Stimulated activated CD8-positive, alpha-beta memory T cell treated with anti-CD3 and anti-CD28 coated beads, Interleukin-4, amount 100 ng/mL, for 48 hours (primary cell): ENCODE results near the gene ATPAF1.

ENCODE experiments used
- DNase-seq: peaks from one replicate; pipeline ENCODE4 v3.0.0-alpha.2; 2020

The ATPAF1 gene

DNA sequence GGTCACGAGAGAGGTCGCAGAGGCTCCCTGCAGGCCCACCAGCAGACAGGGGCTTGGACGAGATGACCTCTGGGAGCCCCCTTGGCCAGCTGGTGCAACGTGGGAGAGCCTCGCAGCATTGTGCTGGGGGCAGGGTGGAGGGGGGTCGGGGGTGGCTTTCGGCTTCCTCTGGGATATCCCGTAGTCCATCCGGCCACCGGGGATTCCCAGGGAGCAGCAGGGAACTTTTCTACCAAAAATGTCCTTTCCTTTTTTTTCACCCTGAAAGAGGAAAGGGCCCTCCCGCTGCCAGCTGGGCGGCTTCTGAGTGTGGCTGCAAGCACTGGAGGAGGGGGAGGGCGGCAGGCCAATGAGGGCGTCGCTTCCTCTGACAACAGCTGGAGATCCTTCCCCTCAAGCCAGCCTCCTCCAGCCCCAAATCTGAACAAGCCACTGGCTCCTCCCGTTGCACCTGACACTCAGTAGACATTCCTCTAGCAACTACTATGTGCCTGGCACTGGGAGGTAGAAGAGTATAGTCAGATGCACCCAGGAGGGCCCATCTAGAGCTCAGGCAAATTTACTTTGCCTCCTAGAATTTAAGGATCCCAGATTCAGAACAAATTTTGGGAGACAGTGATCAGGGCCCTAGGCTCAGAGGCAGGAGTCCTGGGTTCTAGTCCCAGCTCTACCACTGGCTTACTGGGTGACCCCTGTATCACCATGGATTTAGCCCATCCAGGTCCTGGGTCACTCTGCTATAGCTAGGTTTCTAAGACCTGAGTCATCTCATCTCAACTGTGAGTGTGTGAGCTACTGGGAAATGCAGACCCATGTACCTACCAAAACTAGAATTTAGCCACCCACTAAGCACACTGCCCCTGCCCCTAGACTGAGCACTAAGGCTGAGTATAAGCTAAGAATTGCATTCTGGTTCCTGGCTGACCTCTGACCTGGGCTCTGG lies 54.2 kb downstream of the ATPAF1 start:
- DNase-seq = peak; percentile 50

- no peak for DNase-seq
Observed at GRCh38 chr1:46612937-46613660, 55.1 kb downstream of the ATPAF1 start.

- DNase-seq = no peak
Observed at GRCh38 chr1:46611691-46612221, 56.4 kb downstream of the ATPAF1 start.

DNA sequence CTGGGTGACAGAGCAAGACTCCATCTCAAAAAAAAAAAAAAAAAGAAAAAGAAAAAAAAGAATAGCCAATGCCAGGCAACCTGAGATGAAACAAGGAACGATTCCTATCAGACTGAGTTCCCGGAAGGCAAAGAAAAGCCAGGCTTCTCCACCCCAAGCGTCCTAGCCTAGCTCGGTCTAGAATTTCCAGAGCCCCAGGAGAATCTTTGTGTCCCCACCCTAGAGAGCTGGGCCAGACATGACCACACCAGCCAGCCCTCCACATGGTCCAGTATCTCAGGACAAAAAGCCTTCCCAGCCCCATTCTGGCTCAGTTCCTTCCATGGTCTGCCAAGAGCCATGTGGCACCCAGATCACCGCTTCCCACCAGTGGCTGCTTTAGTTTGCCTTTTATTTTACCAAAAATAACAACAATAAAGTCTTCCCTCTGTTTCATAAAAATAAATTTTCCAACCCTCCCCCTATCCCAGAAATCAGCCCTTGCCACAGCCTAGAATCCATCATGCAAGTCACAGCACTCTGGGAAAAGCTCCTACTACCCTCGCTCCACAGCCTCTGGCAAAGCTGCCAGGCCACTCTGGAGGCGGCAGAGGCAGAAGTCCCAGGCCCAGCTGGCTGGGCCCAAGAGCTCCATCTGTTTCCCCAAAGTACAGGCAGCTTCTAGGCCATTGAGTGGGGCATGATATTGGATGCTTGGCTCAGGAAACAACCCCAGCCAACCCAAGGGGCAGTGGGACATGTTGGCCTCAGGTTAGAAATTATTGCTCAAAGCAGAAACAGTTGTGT lies 60.6 kb downstream of the ATPAF1 start:
- no peak for DNase-seq

DNA sequence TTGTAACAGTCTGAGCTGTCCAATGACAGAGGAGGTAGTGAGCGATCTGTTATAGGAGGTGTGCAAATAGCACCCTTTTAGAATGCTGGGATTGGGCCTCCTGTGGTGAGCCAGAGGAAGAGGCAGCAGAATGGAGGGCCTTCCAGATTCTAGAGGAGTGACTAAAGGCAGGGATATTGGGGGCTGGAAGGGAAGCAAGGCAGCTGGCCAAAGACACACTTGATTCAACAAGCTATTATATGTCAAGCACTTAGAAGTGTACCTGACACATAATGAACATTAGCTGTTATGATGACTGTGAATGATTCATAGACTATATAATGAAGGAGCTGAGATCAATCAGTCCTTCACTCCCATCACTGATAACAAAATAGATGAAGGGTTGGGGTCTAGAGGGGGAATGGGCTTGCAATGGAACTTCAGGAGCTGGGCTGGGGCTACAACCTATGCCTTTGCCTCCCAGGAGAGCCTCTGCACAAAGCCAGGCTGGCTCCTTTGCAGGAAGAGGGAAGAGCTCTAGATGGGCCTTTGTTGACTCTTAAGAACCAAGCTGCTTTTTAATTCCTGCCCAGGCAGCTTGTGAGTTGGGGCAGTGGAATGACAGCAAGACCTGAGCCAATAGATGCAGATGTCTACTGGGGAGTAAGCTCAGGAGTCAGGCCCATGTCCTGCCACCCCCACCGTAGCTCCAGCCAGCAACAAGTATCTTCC lies 61.8 kb downstream of the ATPAF1 start:
- DNase-seq = no peak

DNA sequence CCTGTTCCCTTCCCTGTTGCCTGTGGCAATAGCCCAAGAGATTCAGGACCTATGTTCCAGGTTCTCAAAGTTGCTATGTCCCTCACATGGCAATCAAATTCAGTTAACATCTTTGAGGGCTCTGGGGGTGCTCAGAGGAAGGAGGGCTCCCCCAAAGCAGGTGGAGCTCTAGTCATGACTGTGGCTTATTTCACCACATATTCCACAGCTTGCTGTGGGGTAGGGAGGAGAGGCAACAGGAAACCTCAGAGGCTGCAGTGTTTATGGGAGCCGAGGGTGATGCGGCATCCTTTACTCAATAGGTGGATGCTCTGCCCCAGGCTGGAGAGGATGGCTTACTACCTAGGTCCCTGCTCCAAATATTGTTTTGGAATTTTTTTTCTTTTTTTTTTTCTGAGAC lies 62.9 kb downstream of the ATPAF1 start:
- DNase-seq = no peak

DNA sequence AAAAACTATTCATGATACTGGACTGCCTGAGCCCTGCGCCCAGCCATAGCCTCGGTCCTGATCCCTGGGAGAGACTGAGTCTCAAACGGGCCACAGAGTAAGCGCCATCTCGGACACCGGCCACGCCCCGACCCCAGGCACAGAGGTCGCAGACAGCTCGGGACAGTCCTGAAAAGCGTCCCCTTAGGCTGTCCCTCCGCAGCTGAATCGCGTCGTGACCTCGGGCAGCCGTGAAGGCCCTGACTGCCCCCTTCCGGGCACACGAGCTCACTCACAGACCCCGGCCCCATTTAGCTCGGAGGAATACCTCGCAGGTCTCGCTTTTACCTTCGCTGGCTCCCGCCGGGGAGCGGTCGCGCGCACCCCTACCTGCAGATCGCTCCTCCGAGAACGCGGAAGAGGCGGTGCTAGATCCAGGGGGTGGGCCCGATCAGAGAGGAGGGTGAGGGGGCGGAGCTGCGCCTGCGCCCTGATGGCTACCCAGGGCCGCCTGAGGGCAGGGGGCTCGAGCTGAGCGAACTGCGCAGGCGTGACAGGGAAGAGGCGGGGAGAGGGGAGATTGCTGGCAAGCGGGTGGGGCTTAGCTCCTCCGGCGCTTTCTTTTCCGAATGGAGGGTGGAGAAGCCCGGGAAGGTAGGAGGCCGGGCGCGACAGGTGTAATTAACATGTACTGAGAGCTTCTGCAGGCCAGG lies 64.2 kb downstream of the ATPAF1 start, which contains the start of gene MKNK1:
Gene MKNK1 (minus strand): TSS at position 411 of the 692 bp plus-strand sequence. CDS start 20,941 bp downstream, outside the sequence.
- peak; percentile 99 for DNase-seq

- DNase-seq = no peak
Observed at GRCh38 chr1:46603481-46603857, 64.7 kb downstream of the ATPAF1 start.

- DNase-seq = no peak
Observed at GRCh38 chr1:46601257-46602007, 66.7 kb downstream of the ATPAF1 start.

DNA sequence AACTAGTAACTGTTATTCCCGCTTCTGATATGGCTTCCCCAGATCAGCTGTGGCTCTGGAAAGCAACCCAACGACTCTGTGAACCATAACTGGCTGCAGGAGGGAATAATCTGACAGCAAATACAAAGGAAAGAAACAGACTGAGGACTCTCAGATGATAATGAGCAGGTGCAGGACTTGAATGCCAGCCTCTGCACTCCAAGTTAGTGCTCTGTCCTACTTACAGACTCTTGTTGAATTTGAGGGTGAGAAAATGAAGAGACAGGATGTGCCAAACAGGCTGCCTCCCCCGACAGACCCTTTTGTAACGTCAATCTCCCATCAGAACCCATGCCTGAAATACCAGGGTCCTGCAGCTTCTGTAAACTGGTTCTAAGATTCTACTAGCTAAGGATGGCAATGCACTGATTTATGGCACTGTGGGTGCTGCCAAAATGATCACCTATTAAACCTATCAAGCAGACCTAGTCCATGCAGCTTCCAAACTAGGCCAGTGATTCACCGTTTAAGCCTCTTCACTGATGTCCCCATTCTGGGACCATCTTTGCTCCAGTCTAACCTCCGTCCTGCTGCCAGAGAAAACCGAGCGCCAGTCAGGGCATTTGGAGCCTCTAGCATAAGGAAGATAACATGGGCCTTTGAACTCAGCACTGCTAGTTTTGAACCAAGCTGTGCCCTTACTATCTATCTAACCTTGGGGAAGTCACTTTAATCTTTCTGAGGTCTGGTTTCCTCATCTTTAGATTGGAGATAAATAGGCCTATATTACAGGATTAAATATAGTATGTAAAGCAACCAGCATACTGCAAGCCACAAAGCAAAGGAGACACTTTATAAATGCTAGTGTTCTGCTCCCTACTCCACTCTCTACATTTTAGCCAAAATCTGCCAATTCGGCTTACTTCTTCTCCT lies 68.8 kb downstream of the ATPAF1 start:
- no peak for DNase-seq

- no peak for DNase-seq
Observed at GRCh38 chr1:46596846-46597245, 71.3 kb downstream of the ATPAF1 start.

DNA sequence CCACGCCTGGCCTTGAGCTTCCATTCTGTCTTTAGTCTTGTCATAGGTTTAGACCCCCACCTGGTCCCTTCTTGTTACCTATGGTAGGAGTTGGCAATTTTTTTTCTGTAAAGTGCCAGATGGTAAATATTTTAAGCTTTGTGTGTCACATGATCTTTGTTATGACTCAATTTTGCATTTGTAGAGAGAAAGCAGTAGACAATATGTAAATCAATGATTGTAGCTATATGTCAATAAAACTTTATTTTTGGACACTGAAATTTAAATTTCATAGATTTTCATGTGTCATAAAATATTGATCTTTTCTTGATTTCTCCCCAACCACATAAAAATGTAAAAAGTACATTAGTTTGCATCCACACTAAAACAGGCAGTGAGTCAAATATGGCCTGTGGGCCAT lies 72.1 kb downstream of the ATPAF1 start:
- DNase-seq = no peak

DNA sequence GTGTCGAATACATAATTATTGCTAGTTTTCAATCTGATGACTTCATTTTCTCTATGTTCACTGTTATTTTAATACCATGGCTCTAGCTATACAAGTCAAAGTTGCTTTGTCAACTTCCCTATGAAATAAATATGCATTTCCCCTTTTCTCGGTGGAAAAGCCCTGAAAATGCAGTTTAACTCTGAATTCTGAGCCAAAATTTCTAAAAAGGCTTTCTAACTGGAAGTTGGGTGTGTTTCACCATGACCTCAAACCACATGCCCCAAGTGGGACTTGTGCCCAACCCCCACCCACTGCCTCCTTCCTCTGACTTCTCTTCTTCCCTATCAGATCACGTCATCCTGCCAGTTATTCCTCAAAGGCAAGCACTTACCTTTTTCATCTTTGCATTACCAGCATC lies 73.0 kb downstream of the ATPAF1 start:
- no peak for DNase-seq

- DNase-seq = no peak
Observed at GRCh38 chr1:46594063-46594462, 74.1 kb downstream of the ATPAF1 start.

GRCh38 chr1:46592823-46593222 lies 75.3 kb downstream of the ATPAF1 start:
- no peak for DNase-seq

DNA sequence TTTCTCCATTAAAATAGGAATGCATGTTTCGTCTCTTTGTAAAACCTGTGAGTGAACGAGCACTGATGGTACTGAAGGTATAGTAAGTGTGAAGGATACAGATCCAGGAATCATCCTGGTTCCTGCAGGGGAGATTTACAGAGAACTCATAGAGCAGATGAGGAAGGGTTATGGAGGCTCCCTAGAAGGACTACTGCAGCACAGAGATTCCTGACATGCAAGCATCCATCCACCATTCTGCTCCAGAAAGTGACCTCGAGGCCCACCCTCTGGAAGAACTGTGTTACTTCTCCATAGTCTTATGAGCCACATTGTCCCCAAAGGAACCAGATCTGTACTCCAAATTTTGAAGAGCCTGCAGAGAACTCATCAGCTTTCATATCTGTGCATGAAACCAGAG lies 78.6 kb downstream of the ATPAF1 start:
- no peak for DNase-seq

- no peak for DNase-seq
Observed at GRCh38 chr1:46587069-46587468, 81.1 kb downstream of the ATPAF1 start.

- no peak for DNase-seq
Observed at GRCh38 chr1:46585312-46585938, 82.7 kb downstream of the ATPAF1 start.

- no peak for DNase-seq
Observed at GRCh38 chr1:46583494-46583893, 84.7 kb downstream of the ATPAF1 start.
